ENCODE results near the gene AHCYL1. TPM values are rescaled to one million over a fixed set of nuclear protein-coding genes. Genes with fewer than 3 reads are reported as not detected.
A peak's percentile ranks its signal among the peaks of the same experiment; 100 is the strongest.

AHCYL1 gene
- total and polyA plus RNA-seq, 10 of the 15 experiments (the other 5 are each of a cell fraction or from before 2014, with no cell fraction given) = 24.7 to 73.6 (median 46.8) TPM

DNA sequence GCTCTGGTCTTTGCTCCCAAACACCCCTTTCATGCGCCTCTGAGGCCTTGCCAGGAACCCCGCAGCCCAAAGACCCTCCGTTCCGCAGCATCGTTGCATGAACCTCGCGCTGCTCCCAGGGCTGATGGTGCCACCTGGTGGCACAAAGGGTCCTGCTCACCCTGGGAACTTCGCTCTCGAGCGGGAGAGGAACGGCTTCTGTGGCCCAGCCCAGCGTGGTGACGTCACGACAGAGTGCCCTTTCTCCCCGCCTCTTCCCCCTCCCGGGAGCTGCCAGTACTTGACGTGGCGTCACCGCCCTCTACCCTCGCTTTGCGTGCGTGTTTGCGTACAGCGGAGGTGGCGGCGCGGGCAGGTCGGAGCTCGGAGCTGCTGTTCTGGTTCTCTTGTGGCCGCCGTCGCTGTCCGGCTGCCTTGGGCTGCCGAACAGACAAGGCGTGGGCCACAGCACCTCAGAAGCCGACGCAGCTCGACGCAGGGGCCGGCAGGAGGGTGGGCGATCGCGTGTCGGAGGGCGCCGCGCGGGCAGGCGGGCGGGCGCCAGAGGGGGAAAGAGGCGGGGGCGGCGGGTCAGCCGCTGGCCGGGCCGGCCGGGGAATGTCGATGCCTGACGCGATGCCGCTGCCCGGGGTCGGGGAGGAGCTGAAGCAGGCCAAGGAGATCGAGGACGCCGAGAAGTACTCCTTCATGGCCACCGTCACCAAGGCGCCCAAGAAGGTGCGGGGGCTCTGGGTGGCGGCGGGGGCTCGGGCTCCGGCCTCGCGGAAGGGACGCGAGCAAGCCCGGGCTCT lies at the start of gene AHCYL1 (continued):
- TF ChIP-seq, protein P1, sequence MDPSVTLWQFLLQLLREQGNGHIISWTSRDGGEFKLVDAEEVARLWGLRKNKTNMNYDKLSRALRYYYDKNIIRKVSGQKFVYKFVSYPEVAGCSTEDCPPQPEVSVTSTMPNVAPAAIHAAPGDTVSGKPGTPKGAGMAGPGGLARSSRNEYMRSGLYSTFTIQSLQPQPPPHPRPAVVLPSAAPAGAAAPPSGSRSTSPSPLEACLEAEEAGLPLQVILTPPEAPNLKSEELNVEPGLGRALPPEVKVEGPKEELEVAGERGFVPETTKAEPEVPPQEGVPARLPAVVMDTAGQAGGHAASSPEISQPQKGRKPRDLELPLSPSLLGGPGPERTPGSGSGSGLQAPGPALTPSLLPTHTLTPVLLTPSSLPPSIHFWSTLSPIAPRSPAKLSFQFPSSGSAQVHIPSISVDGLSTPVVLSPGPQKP (IDR thresholded peaks at IDR 0.05; ENCODE audit: low read depth, low read length) = no peak; the same call in 1 of the 2 replicates
- peak; percentile 98 for TF ChIP-seq POLR2A (IDR thresholded peaks at IDR 0.05; ENCODE audit: low read depth, low read length)
- TF ChIP-seq RAD51 (IDR thresholded peaks at IDR 0.05) = no peak
- TF ChIP-seq KLF5 (IDR thresholded peaks at IDR 0.05; ENCODE audit: partially characterized antibody) = no peak
- no peak for TF ChIP-seq TCF12 (IDR thresholded peaks at IDR 0.05; ENCODE audit: low read depth, low read length)
- TF ChIP-seq IKZF2 (IDR thresholded peaks at IDR 0.05) = peak in 1 of 2 experiments; percentile 29; a peak in 1 of 4 replicates
- TF ChIP-seq NFYB (IDR thresholded peaks at IDR 0.05; ENCODE audit: insufficient read depth, low read depth, low read length) = no peak
- TF ChIP-seq PKNOX1 (IDR thresholded peaks at IDR 0.05) = peak; percentile 84
- TF ChIP-seq, protein P2, sequence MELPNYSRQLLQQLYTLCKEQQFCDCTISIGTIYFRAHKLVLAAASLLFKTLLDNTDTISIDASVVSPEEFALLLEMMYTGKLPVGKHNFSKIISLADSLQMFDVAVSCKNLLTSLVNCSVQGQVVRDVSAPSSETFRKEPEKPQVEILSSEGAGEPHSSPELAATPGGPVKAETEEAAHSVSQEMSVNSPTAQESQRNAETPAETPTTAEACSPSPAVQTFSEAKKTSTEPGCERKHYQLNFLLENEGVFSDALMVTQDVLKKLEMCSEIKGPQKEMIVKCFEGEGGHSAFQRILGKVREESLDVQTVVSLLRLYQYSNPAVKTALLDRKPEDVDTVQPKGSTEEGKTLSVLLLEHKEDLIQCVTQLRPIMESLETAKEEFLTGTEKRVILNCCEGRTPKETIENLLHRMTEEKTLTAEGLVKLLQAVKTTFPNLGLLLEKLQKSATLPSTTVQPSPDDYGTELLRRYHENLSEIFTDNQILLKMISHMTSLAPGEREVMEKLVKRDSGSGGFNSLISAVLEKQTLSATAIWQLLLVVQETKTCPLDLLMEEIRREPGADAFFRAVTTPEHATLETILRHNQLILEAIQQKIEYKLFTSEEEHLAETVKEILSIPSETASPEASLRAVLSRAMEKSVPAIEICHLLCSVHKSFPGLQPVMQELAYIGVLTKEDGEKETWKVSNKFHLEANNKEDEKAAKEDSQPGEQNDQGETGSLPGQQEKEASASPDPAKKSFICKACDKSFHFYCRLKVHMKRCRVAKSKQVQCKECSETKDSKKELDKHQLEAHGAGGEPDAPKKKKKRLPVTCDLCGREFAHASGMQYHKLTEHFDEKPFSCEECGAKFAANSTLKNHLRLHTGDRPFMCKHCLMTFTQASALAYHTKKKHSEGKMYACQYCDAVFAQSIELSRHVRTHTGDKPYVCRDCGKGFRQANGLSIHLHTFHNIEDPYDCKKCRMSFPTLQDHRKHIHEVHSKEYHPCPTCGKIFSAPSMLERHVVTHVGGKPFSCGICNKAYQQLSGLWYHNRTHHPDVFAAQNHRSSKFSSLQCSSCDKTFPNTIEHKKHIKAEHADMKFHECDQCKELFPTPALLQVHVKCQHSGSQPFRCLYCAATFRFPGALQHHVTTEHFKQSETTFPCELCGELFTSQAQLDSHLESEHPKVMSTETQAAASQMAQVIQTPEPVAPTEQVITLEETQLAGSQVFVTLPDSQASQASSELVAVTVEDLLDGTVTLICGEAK (IDR thresholded peaks at IDR 0.05; ENCODE audit: borderline replicate concordance) = no peak
- no peak for TF ChIP-seq MYB (IDR thresholded peaks at IDR 0.05; ENCODE audit: borderline replicate concordance, low read depth, low read length)
- 0 out of 2 replicates have a peak, but pooled peaks have one; percentile 88 for TF ChIP-seq RB1 (IDR thresholded peaks at IDR 0.05; ENCODE audit: borderline replicate concordance)
- TF ChIP-seq SMAD5 (IDR thresholded peaks at IDR 0.05; ENCODE audit: low read depth) = no peak
- peak; percentile 69 for TF ChIP-seq GATAD2B (conservative IDR thresholded peaks at IDR 0.05; ENCODE audit: low read depth)
- TF ChIP-seq ETV6 (conservative IDR thresholded peaks at IDR 0.05 in 1 of 2, IDR thresholded peaks at IDR 0.05 in 1 of 2; ENCODE audit: borderline replicate concordance in 1 of 2, low read depth in 1 of 2) = no peak
- TF ChIP-seq CEBPB (IDR thresholded peaks at IDR 0.05; ENCODE audit: borderline replicate concordance in 1 of 2, low read depth in 2 of 2, low read length in 2 of 2) = no peak
- 0 out of 2 replicates have a peak, but pooled peaks have one; percentile 55 for TF ChIP-seq DPF2 (IDR thresholded peaks at IDR 0.05)
- TF ChIP-seq NR2F1 (conservative IDR thresholded peaks at IDR 0.05) = peak; percentile 45
- no peak for TF ChIP-seq USF2 (IDR thresholded peaks at IDR 0.05; ENCODE audit: borderline replicate concordance, low read depth, low read length)
- TF ChIP-seq ASH2L (IDR thresholded peaks at IDR 0.05; ENCODE audit: borderline replicate concordance, low read depth) = 0 out of 2 replicates have a peak, but pooled peaks have one; percentile 49

All from GM12878 (cell line).